ENCODE results near the gene BRICD5.
"Not testable (repeated sequence)": the region's sequence is repeated elsewhere in the genome, so short reads cannot be mapped to it uniquely, and the experiment has no call there.

The BRICD5 gene

GRCh38 chr16:2210386-2211365 lies at the start of gene BRICD5:
Gene BRICD5 (minus strand): TSS chr16:2210863. CDS start chr16:2210833, 30 bp downstream.
- no peak for DNase-seq

GRCh38 chr16:2260250-2260649 lies 49.6 kb upstream of the BRICD5 start:
- DNase-seq = no peak

- DNase-seq = not testable (repeated sequence)
Observed at GRCh38 chr16:2258530-2258929, 47.9 kb upstream of the BRICD5 start.

- DNase-seq = no peak
Observed at GRCh38 chr16:2257726-2258125, 47.1 kb upstream of the BRICD5 start.

GRCh38 chr16:2256531-2257140 lies 46.0 kb upstream of the BRICD5 start:
- no peak for DNase-seq

- no peak for DNase-seq
Observed at GRCh38 chr16:2253293-2253692, 42.6 kb upstream of the BRICD5 start.

GRCh38 chr16:2252806-2253148 lies 42.1 kb upstream of the BRICD5 start:
- DNase-seq = no peak

- peak; percentile 93 for DNase-seq
Observed at GRCh38 chr16:2251296-2252111, 40.8 kb upstream of the BRICD5 start, which contains the start of gene ECI1. Gene ECI1 (minus strand): TSS chr16:2251587. CDS start chr16:2251566, 21 bp downstream.

- DNase-seq = peak; percentile 72
Observed at GRCh38 chr16:2250652-2251295, 40.1 kb upstream of the BRICD5 start.

GRCh38 chr16:2246301-2246885 lies 35.7 kb upstream of the BRICD5 start:
- DNase-seq = no peak

- DNase-seq = no peak
Observed at GRCh38 chr16:2244926-2245795, 34.5 kb upstream of the BRICD5 start.

- DNase-seq = no peak
Observed at GRCh38 chr16:2244301-2244700, 33.6 kb upstream of the BRICD5 start.

- DNase-seq = no peak
Observed at GRCh38 chr16:2243781-2244180, 33.1 kb upstream of the BRICD5 start.

GRCh38 chr16:2243031-2243528 lies 32.4 kb upstream of the BRICD5 start:
- DNase-seq = no peak

- no peak for DNase-seq
Observed at GRCh38 chr16:2242598-2242997, 31.9 kb upstream of the BRICD5 start.

GRCh38 chr16:2240331-2240730 lies 29.7 kb upstream of the BRICD5 start:
- not testable (repeated sequence) for DNase-seq

GRCh38 chr16:2238838-2239675 lies 28.4 kb upstream of the BRICD5 start:
- peak; percentile 54 for DNase-seq

GRCh38 chr16:2238150-2238837 lies 27.6 kb upstream of the BRICD5 start:
- DNase-seq = peak; percentile 56

- DNase-seq = peak; percentile 56
Observed at GRCh38 chr16:2237493-2238149, 27.0 kb upstream of the BRICD5 start.

Data from activated CD8-positive, alpha-beta memory T cell treated with anti-CD3 and anti-CD28 coated beads, Interleukin-2, amount 50 U/mL, for 48 hours (primary cell).